Loucy (cell line): ENCODE measurements around the gene VPS8.
"Not testable (repeated sequence)": the region's sequence is repeated elsewhere in the genome, so short reads cannot be mapped to it uniquely, and the experiment has no call there.

Experiments used
- H2AFZ ChIP-seq: fragments of 200-600 bp; sonication (generic); 2 replicates; pipeline ENCODE4 v1.6.0; 2016; ENCODE audit warnings: antibody characterized with exemption, mild to moderate bottlenecking, low read length, moderate library complexity
- H3F3A ChIP-seq: fragments of 200-600 bp; 2 replicates; pipeline ENCODE4 v1.6.0; 2016; ENCODE audit warnings: antibody characterized with exemption, low read depth, mild to moderate bottlenecking
- H3K27me3 ChIP-seq: fragments of 200-600 bp; sonication (generic); 2 replicates; pipeline ENCODE4 v1.6.1; 2014; ENCODE audit warnings: low read length, mild to moderate bottlenecking; ENCODE audit not compliant: insufficient read depth, poor library complexity, severe bottlenecking
- H3K36me3 ChIP-seq: fragments of 200-600 bp; sonication (generic); 2 replicates; pipeline ENCODE4 v1.6.1; 2016; ENCODE audit warnings: low read length; ENCODE audit not compliant: insufficient read depth
- H3K4me1 ChIP-seq: fragments of 200-600 bp; sonication (generic); 2 replicates; pipeline ENCODE4 v1.5.1; 2014; ENCODE audit warnings: low read length, mild to moderate bottlenecking; ENCODE audit not compliant: insufficient read depth, poor library complexity, severe bottlenecking
- H3K4me2 ChIP-seq: fragments of 200-600 bp; sonication (generic); 2 replicates; pipeline ENCODE4 v1.6.0; 2014; ENCODE audit warnings: antibody characterized with exemption, low read length, low read depth, mild to moderate bottlenecking; ENCODE audit not compliant: poor library complexity, severe bottlenecking
- H3K4me3 ChIP-seq: fragments of 200-600 bp; sonication (generic); 2 replicates; pipeline ENCODE4 v1.5.1; 2014; ENCODE audit warnings: low read length, mild to moderate bottlenecking, mixed read lengths; ENCODE audit not compliant: poor library complexity, severe bottlenecking
- H3K79me2 ChIP-seq: fragments of 200-600 bp; sonication (generic); 2 replicates; pipeline ENCODE4 v1.6.1; 2014; ENCODE audit warnings: low read length; ENCODE audit not compliant: insufficient read depth
- H3K9ac ChIP-seq: fragments of 200-600 bp; sonication (generic); 2 replicates; pipeline ENCODE4 v1.6.0; 2014; ENCODE audit warnings: mild to moderate bottlenecking, low read depth, low read length, moderate library complexity; ENCODE audit not compliant: poor library complexity, severe bottlenecking
- H3K9me2 ChIP-seq: fragments of 200-600 bp; sonication (generic); replicated peaks from 2 replicates; pipeline ENCODE4 v1.6.1; 2016; ENCODE audit warnings: low read depth, low read length, mixed read lengths
- H3K9me3 ChIP-seq: fragments of 200-600 bp; sonication (generic); 2 replicates; pipeline ENCODE4 v1.6.1; 2014; ENCODE audit warnings: mild to moderate bottlenecking, antibody characterized with exemption, low read length, low read depth; ENCODE audit not compliant: insufficient read depth
- H4K20me1 ChIP-seq: fragments of 200-600 bp; sonication (generic); 2 replicates; pipeline ENCODE4 v1.6.0; 2014; ENCODE audit warnings: antibody characterized with exemption, low read length, mild to moderate bottlenecking; ENCODE audit not compliant: insufficient read depth, poor library complexity, severe bottlenecking
- EZH2phosphoT487 ChIP-seq: fragments of 200-600 bp; IDR thresholded peaks from 2 replicates; pipeline ENCODE4 v1.6.1; 2018; ENCODE audit warnings: antibody characterized with exemption, mild to moderate bottlenecking, moderate library complexity, borderline replicate concordance
- TF ChIP-seq, protein P1 (sequence below): fragments of 200-600 bp; sonication (generic); conservative IDR thresholded peaks from 2 replicates; pipeline ENCODE4 v1.5.1; 2014; ENCODE audit warnings: mild to moderate bottlenecking, antibody characterized with exemption, low read length

VPS8 gene

DNA sequence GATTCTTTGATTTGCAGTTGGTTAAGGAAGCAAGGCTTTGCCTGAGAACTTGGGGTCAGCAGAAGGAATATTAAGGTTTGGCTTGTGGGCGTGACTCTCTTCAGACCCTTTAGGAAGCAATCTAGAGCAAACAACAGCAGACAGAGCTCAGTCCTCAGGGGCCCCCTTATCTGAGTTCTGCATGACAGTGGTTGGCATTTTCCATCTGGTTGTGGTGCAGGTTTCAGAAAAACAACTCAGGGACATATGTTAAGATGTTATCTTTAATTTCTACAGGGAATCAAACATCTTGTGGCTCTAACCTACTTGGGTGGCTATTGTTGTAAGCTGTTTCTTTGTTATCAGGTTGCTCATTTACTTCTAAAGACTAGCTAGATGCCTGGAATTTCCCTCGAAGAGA, 141.4 kb downstream of the VPS8 start:
- no peaks in the 10 kb centered on the region for H3F3A ChIP-seq
- H3K9me2 ChIP-seq, result no peaks in the 10 kb centered on the region
- H3K9me3 ChIP-seq, result no peaks in the 10 kb centered on the region
- TF ChIP-seq EZH2phosphoT487, result no peak
- TF ChIP-seq, protein P1, sequence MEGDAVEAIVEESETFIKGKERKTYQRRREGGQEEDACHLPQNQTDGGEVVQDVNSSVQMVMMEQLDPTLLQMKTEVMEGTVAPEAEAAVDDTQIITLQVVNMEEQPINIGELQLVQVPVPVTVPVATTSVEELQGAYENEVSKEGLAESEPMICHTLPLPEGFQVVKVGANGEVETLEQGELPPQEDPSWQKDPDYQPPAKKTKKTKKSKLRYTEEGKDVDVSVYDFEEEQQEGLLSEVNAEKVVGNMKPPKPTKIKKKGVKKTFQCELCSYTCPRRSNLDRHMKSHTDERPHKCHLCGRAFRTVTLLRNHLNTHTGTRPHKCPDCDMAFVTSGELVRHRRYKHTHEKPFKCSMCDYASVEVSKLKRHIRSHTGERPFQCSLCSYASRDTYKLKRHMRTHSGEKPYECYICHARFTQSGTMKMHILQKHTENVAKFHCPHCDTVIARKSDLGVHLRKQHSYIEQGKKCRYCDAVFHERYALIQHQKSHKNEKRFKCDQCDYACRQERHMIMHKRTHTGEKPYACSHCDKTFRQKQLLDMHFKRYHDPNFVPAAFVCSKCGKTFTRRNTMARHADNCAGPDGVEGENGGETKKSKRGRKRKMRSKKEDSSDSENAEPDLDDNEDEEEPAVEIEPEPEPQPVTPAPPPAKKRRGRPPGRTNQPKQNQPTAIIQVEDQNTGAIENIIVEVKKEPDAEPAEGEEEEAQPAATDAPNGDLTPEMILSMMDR, result no peak
- H3K4me3 ChIP-seq, result no peak overlapping the region
- H3K27me3 ChIP-seq, result no peaks in the 10 kb centered on the region
- H2AFZ ChIP-seq, result no peak overlapping the region
- H3K4me1 ChIP-seq, result peaks cover 15% of the 10 kb centered on the region
- H3K9ac ChIP-seq, result no peak overlapping the region
- peaks cover under 1% of the 10 kb centered on the region; the same call in 1 of the 2 replicates for H3K36me3 ChIP-seq
- H3K4me2 ChIP-seq, result peak overlapping the region; percentile 10
- H4K20me1 ChIP-seq, result no peaks in the 10 kb centered on the region
- no peaks in the 10 kb centered on the region for H3K79me2 ChIP-seq

GRCh38 chr3:184954251-184954650, 142.3 kb downstream of the VPS8 start:
- no peaks in the 10 kb centered on the region for H3K27me3 ChIP-seq
- peaks cover 15% of the 10 kb centered on the region for H3K4me1 ChIP-seq
- H3K9ac ChIP-seq, result no peak overlapping the region
- TF ChIP-seq EZH2phosphoT487, result no peak
- TF ChIP-seq, protein P1, result no peak
- no peak overlapping the region for H2AFZ ChIP-seq
- H3K9me3 ChIP-seq, result no peaks in the 10 kb centered on the region
- no peak overlapping the region for H3K4me2 ChIP-seq
- peaks cover 8% of the 10 kb centered on the region for H3K36me3 ChIP-seq
- no peaks in the 10 kb centered on the region for H4K20me1 ChIP-seq
- no peaks in the 10 kb centered on the region for H3K79me2 ChIP-seq
- H3F3A ChIP-seq, result no peaks in the 10 kb centered on the region
- H3K4me3 ChIP-seq, result no peak overlapping the region
- no peaks in the 10 kb centered on the region for H3K9me2 ChIP-seq

DNA sequence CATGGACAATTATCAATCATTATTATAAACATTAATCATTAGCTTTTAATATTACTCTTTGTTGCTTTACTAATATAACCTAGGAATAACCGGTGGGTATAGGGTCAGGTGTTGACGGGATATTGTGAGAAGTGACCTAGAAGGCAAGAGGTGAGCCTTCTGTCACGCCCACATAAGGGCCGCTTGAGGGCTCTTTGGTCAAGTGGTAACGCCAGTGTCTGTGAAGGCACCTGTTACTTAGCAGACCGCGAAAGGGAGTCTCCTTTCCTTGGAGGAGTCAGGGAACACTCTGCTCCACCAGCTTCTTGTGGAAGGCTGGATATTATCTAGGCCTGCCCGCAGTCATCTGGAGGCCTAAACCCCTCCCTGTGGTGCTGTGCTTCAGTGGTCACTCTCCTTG, 142.9 kb downstream of the VPS8 start:
- H3K9me2 ChIP-seq, H3K4me3 ChIP-seq, H3K79me2 ChIP-seq, H4K20me1 ChIP-seq, H3F3A ChIP-seq, H2AFZ ChIP-seq, H3K27me3 ChIP-seq, H3K9ac ChIP-seq, H3K9me3 ChIP-seq, H3K4me2 ChIP-seq: not testable (repeated sequence)
- Histone ChIP-seq H3K4me1 (peaks cover 15% of the 10 kb centered on the region), H3K36me3 (peaks cover 11% of the 10 kb centered on the region)

- Histone ChIP-seq H2AFZ (no peak overlapping the region), H3F3A (no peaks in the 10 kb centered on the region), H4K20me1 (no peaks in the 10 kb centered on the region), H3K4me3 (no peak overlapping the region), H3K4me1 (peaks cover 17% of the 10 kb centered on the region), H3K36me3 (peaks cover 13% of the 10 kb centered on the region; the same call in 1 of the 2 replicates), H3K4me2 (no peak overlapping the region), H3K9me2 (no peaks in the 10 kb centered on the region), H3K9me3 (no peaks in the 10 kb centered on the region), H3K79me2 (no peaks in the 10 kb centered on the region), H3K9ac (no peak overlapping the region), H3K27me3 (no peaks in the 10 kb centered on the region)
- TF ChIP-seq, protein P1, result peak; percentile 59
- no peak for TF ChIP-seq EZH2phosphoT487
Observed at GRCh38 chr3:184965639-184966430, 153.9 kb downstream of the VPS8 start.
